NCI-H460 (cell line): ENCODE measurements around the gene IZUMO4. TPM values are rescaled to one million over a fixed set of nuclear protein-coding genes. Genes with fewer than 3 reads are reported as not detected.
"Not testable (repeated sequence)": the region's sequence is repeated elsewhere in the genome, so short reads cannot be mapped to it uniquely, and the experiment has no call there.

Experiments
- DNase-seq: peaks from one replicate; pipeline ENCODE4 v3.0.0-alpha.2; 2016; ENCODE audit warnings: low read depth; ENCODE audit errors: extremely low read depth
- total RNA-seq: library from RNA; depleted of rRNA; stranded (reverse); fragments of >200 nt; shearing (Covaris generic); gene quantifications from 2 replicates; pipeline ENCODE4 v1.2.3, GENCODE V29; 2014

The IZUMO4 gene
- total RNA-seq, 1 experiment from 2014 or later = 1.4 TPM

- no peak for DNase-seq
Measured at GRCh38 chr19:2080336-2080988, 16.3 kb upstream of the IZUMO4 start.

- no peak for DNase-seq
Measured at GRCh38 chr19:2081873-2082810, 14.6 kb upstream of the IZUMO4 start.

- DNase-seq = no peak
Measured at GRCh38 chr19:2083174-2083854, 13.4 kb upstream of the IZUMO4 start.

- no peak for DNase-seq
Measured at GRCh38 chr19:2084993-2085720, 11.6 kb upstream of the IZUMO4 start.

GRCh38 chr19:2086695-2087620, 9.8 kb upstream of the IZUMO4 start:
- not testable (repeated sequence) for DNase-seq

GRCh38 chr19:2087621-2088100, 9.1 kb upstream of the IZUMO4 start:
- no peak for DNase-seq

- no peak for DNase-seq
Measured at GRCh38 chr19:2089001-2089711, 7.6 kb upstream of the IZUMO4 start.

GRCh38 chr19:2089727-2090053, 7.0 kb upstream of the IZUMO4 start:
- no peak for DNase-seq

GRCh38 chr19:2091926-2092525, 4.7 kb upstream of the IZUMO4 start:
- not testable (repeated sequence) for DNase-seq

GRCh38 chr19:2096034-2096479, 658 bp upstream of the IZUMO4 start, which contains the start of gene MOB3A:
MOB3A (minus strand) TSS chr19:2096326; CDS start chr19:2078560, 17,766 bp downstream.
- DNase-seq = peak; percentile 76

GRCh38 chr19:2097203-2097885, 629 bp downstream of the IZUMO4 start:
- DNase-seq = no peak

GRCh38 chr19:2097886-2098327, 1.2 kb downstream of the IZUMO4 start:
- DNase-seq = no peak

- no peak for DNase-seq
Measured at GRCh38 chr19:2099054-2099501, 2.4 kb downstream of the IZUMO4 start.

- DNase-seq = no peak
Measured at GRCh38 chr19:2099937-2100718, 3.4 kb downstream of the IZUMO4 start.

GRCh38 chr19:2100719-2101061, 4.0 kb downstream of the IZUMO4 start:
- DNase-seq = no peak

- DNase-seq = no peak
Measured at GRCh38 chr19:2101417-2102335, 5.0 kb downstream of the IZUMO4 start.
